HL-60/S4 treated with retinoic acid at 250 ng/mL for 4 days and 3 days (cell line): ENCODE data around the gene SAMD11.

Source experiments
- in situ Hi-C: fragments of 300-500 bp; cut with MboI; formaldehyde crosslinking; loops from 2 replicates; pipeline ENCODE4 v1.7.0; 2022; ENCODE audit warnings: low sequenced_read_pairs

The SAMD11 gene

DNA sequence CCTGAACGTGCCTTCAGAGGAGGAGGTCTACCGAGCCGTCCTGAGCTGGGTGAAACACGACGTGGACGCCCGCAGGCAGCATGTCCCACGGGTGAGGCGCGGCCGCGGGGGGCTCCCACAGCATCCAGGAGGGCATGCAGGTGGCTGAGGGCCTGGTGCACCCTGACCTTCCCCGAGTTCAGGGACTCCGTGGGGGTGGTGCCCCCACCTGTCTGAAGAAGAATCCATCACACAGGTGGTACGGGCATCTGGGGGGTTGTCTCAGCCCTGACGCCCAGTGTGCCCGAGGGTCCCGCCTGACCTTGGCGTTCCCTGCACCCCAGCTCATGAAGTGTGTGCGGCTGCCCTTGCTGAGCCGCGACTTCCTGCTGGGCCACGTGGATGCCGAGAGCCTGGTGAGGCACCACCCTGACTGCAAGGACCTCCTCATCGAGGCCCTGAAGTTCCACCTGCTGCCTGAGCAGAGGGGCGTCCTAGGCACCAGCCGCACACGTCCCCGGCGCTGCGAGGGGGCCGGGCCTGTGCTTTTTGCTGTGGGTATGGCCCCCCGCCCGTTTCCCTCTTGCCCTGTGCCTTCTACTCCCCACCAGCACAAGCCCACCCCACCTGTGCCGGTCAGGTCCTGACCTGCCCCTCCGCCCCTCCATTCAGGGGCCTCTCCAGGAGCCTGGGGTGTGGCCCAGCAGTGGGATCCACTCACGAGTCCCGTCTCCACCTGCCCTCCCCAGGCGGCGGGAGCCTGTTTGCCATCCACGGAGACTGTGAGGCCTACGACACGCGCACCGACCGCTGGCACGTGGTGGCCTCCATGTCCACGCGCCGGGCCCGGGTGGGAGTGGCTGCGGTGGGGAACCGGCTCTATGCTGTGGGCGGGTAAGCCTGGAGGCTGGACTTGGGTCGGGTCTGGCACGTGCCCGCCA is 38.9 kb downstream of the SAMD11 start:
- in situ Hi-C loops: no loop called here

DNA sequence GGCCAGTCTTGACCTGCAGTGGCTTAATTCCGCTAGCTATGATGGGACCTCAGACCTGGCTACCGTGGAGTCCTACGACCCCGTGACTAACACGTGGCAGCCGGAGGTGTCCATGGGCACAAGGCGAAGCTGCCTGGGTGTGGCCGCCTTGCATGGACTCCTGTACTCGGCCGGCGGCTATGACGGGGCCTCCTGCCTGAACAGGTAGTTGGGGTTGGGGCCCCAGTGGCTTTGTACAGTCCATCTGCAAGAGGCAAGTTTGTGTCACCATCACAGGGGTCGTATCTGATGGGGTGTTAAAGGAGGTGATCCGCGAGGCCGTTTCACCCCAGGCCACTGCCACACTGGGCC is 39.6 kb downstream of the SAMD11 start:
- in situ Hi-C loops: no loop called here

DNA sequence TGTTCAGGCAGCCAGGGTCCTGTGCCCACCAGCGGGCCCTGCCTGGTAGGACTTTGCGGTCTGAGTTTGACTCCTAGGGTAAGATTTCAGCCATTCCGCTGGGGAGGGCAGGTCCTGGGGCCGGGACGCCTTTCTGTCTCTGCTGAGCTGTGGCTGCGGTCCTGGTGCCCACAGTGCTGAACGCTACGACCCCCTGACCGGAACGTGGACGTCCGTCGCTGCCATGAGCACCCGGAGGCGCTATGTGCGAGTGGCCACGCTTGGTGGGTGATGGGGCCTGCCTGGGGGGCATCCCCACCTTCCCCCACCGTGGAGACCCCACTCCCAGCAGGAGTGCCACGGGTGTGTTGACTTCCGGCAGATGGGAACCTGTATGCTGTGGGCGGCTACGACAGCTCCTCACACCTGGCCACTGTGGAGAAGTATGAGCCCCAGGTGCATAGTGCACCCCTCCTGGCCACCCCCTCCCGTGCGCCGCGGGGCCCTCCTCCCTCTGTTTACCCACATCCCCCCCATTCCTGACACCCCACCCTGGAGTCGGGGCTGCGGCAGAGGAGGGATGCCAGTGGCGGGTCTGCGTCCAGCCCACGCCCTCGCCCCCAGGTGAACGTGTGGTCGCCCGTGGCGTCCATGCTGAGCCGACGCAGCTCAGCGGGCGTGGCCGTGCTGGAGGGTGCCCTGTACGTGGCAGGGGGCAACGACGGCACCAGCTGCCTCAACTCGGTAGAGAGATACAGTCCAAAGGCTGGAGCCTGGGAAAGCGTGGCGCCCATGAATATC is 40.2 kb downstream of the SAMD11 start:
- in situ Hi-C loops: no loop called here

- in situ Hi-C loops: no loop called here
Observed at GRCh38 chr1:964691-965525, 41.2 kb downstream of the SAMD11 start.

GRCh38 chr1:965526-966134 is 41.9 kb downstream of the SAMD11 start:
- in situ Hi-C loops: no loop called here

- in situ Hi-C loops: no loop called here
Observed at GRCh38 chr1:966135-966703, 42.5 kb downstream of the SAMD11 start, which contains the start of gene PLEKHN1. Gene PLEKHN1, plus strand, starts transcription at chr1:966482. Its CDS starts 50 bp downstream, at chr1:966532.

GRCh38 chr1:966704-967300 is 43.1 kb downstream of the SAMD11 start:
- in situ Hi-C loops: no loop called here

GRCh38 chr1:967466-968343 is 44.0 kb downstream of the SAMD11 start:
- in situ Hi-C loops: no loop called here

DNA sequence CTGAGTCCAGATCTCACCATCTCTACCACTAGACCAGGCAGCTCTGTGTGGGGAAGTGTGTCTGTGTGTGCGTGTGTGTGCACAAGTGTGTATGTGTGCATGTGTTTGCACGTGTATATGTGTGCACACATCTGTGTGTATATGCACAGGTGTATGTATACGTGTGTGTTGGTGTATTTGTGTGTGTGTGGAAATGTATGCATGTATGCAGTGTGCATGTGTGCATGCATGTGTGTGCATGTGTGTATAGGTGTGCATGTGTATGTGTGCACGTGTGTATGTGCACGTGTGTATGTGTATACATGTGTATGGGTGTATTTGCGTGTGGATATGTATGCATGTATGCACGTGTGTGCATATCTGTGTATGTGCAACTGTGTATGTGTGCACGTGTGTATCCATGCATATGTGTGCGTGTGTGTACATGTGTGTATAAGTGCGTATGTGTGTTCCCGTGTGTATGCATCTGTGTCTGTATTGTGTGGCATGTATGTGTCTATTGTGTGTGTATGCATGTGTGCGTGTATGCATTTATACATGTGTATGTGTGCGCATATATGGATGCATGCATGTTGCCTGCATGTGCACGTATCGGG is 45.6 kb downstream of the SAMD11 start:
- in situ Hi-C loops: no loop called here

DNA sequence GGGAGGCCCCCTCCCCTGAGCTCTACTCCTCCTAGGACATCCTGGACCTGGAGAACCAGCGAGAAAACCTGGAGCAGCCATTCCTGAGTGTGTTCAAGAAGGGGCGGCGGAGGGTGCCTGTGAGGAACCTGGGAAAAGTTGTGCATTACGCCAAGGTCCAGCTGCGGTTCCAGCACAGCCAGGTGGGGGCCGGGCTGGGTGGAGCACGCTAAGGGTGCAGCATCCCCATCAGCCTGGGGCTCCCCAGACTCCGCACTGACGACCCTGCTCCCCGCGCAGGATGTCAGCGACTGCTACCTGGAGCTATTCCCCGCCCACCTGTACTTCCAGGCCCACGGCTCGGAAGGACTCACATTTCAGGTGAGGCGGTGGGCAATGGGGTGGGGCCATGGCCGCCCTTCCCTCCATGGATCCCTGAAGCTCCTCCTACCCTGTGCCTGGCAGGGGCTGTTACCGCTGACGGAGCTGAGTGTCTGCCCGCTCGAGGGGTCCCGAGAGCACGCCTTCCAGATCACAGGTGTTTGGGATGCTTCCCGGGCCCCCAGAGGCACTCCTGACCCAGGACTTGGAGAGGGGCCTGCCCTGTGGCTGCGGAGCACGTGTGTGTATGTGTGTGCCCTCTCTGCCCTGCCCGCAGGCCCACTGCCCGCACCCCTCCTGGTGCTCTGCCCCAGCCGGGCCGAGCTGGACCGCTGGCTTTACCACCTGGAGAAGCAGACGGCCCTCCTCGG is 46.7 kb downstream of the SAMD11 start:
- in situ Hi-C loops: no loop called here

- in situ Hi-C loops: no loop called here
Observed at GRCh38 chr1:970973-971730, 47.4 kb downstream of the SAMD11 start.

DNA sequence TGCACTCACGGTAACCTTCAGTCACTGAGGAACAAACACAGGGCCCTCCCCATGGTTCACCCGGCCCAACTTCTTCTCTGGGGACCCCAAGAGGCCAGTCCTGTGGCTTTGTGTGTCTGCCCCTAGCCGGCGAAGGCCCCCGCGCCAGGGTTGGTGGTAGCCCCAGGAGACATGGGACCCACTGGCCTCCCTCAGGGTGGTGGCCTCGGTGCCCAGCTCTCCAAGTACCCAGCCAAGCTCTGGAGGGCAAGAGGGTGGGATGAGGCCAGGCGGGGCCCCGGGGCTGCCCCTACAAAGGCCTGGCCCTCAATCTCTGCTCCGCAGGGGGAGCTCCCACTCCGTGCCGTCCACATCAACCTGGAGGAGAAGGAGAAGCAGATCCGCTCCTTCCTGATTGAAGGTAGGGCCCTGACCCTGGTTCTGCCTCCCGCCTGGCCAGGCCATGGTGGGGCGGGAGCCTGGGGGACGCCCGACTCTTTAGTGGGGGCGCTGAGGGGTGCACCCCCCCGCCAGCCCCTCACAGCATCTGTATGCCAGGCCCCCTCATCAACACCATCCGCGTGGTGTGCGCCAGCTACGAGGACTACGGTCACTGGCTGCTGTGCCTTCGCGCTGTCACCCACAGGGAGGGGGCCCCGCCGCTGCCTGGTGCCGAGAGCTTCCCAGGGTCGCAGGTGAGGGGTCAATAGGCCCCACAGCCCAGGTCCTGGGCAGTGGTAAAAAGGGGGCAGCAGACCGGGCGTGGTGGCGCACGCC is 48.2 kb downstream of the SAMD11 start:
- in situ Hi-C loops: no loop called here

DNA sequence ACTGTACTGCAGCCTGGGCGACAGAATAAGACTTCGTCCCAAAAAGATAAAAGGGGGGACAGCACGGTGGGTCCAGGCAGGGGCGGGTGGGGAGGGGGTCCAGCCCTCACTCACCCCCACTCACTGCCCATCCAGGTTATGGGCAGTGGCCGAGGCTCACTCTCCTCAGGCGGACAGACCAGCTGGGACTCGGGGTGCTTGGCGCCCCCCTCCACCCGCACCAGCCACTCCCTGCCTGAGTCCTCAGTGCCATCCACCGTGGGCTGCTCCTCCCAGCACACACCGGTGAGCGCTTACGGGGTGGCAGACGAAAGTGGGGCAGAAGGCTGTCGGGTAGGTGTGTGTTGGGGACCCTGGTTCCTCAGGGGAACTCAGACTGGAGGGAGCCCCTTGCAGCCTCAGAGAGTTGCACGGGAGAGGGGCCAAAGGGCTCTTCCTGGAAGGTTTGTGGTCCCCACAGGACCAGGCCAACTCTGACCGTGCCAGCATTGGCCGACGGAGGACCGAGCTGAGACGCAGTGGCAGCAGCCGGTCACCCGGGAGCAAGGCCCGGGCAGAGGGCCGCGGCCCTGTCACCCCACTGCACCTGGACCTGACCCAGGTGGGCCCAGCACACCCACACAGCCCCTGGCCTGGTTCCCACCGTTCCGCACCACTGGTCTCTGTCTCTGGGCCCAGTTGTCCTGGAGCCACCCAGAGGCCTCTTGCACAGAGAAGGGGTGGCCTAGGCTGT is 49.2 kb downstream of the SAMD11 start:
- in situ Hi-C loops: no loop called here

DNA sequence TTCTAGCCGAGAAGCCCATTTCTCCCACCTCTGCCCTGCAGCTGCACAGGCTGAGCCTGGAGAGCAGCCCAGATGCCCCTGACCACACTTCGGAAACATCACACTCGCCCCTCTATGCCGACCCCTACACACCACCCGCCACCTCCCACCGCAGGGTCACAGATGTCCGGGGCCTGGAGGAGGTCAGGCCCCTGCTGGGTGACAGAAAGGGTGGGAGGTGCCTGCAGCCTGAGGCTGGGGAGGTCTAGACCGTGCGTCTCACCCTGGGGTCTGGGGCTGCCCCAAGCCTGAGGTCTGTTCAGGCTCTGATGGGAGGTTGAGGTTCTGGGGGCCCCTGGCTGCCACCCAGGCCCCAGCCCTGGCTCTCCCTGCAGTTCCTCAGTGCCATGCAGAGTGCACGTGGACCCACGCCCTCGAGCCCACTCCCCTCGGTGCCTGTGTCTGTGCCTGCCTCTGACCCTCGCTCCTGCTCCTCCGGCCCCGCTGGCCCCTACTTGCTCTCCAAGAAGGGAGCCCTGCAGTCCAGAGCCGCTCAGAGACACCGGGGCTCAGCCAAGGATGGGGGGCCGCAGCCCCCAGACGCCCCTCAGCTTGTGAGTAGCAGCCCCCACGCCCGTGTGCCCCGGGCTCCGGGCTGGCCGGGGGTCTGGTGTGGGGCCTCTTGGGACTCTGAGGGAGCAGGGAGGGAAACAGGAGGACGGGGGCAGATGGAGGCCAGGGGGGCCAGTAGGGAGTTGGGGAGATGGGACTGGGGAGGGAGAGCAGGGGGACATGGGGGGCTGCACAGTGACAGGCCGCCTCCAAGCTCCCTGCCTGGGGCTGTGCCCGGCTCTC is 50.0 kb downstream of the SAMD11 start:
- in situ Hi-C loops: no loop called here

DNA sequence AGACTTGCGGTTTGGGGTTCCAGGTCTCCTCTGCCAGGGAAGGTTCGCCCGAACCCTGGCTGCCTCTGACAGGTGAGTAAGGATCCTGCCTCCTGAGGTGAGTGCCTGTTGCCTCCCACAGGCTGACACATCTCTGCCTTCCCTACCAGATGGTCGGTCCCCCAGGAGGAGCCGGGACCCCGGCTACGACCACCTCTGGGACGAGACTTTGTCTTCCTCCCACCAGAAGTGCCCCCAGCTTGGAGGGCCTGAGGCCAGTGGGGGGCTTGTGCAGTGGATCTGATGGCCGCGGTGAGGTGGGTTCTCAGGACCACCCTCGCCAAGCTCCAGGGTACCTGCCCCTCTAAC is 50.5 kb downstream of the SAMD11 start:
- in situ Hi-C loops: no loop called here
